NCI-H1436 treated with DMSO at 0.1 percent for 48 hours (cell line): ENCODE data around the gene INAVA.
"Not testable (repeated sequence)": the region's sequence is repeated elsewhere in the genome, so short reads cannot be mapped to it uniquely, and the experiment has no call there.

ENCODE experiments used
- DNase-seq: peaks from one replicate; lab custom pipeline; 2025; lab: John Stamatoyannopoulos, UW

The INAVA gene

DNA sequence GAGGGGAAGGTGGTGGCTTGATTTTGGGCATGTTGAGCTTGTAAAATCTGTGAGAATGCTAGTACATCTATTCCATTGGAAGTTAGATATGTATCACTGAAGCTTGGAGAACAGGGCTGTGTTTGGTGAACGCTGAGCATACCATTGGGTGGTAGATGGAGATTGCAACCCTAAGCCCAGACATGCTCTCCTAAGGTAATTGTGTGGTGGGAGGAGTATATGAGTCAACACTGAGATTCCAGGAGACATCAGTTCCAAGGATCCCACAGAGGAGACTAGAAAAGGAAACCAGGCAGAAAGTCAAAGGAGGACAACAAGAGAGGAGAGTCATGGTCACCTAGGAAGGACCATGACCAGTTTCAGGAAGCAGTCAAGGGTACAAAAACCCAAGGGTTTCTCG, 68.4 kb downstream of the INAVA start:
- DNase-seq, result no peak

- DNase-seq, result not testable (repeated sequence)
These were observed 69.2 kb downstream of the INAVA start for GRCh38 chr1:200963888-200964287.
